ENCODE data around the gene NAXE. TPM values are rescaled to one million over a fixed set of nuclear protein-coding genes. Genes with fewer than 3 reads are reported as not detected.
A peak's percentile ranks its signal among the peaks of the same experiment; 100 is the strongest.
"Not testable (repeated sequence)": the region's sequence is repeated elsewhere in the genome, so short reads cannot be mapped to it uniquely, and the experiment has no call there.

NAXE gene
- polyA plus RNA-seq, 1 donor from 2014 or later = 121 TPM

GRCh38 chr1:156581661-156582387 is 9.8 kb upstream of the NAXE start:
- Mint-ChIP-seq H3K9me3 (no peaks in the 10 kb centered on the region), H3K4me3 (peak overlapping the region; percentile 35 to 88 (median 74)), H3K4me1 (peaks cover 8 to 18% (median 16%) of the 10 kb centered on the region in 3 donors), H3K27me3 (no peaks in the 10 kb centered on the region), H3K27ac (peak overlapping the region in 2 of 3 donors; percentile 85 to 87), H3K36me3 (no peaks in the 10 kb centered on the region)

- no peaks in the 10 kb centered on the region for H3K9me3 Mint-ChIP-seq
- peaks cover 8 to 18% (median 16%) of the 10 kb centered on the region in 3 donors for H3K4me1 Mint-ChIP-seq
- H3K36me3 Mint-ChIP-seq = no peaks in the 10 kb centered on the region
- peak overlapping the region in 2 of 3 donors; percentile 85 to 87 for H3K27ac Mint-ChIP-seq
- H3K27me3 Mint-ChIP-seq = no peaks in the 10 kb centered on the region
- H3K4me3 Mint-ChIP-seq = peak overlapping the region; percentile 2 to 88 (median 51)
Observed at GRCh38 chr1:156582388-156583017, 9.1 kb upstream of the NAXE start.

GRCh38 chr1:156583821-156584622 is 7.6 kb upstream of the NAXE start:
- Mint-ChIP-seq H3K4me3 (peak overlapping the region in 3 of 4 donors; percentile 36 to 75 (median 38)), H3K4me1 (peaks cover 8 to 18% (median 16%) of the 10 kb centered on the region in 3 donors), H3K27me3 (no peaks in the 10 kb centered on the region), H3K27ac (peak overlapping the region in 2 of 3 donors; percentile 50 to 57), H3K36me3 (no peaks in the 10 kb centered on the region), H3K9me3 (no peaks in the 10 kb centered on the region)

GRCh38 chr1:156584813-156585212 is 6.8 kb upstream of the NAXE start:
- Mint-ChIP-seq H3K36me3 (no peaks in the 10 kb centered on the region), H3K27ac (no peak overlapping the region), H3K27me3 (no peaks in the 10 kb centered on the region), H3K4me3 (no peak overlapping the region), H3K9me3 (no peaks in the 10 kb centered on the region), H3K4me1 (peaks cover 8 to 18% (median 16%) of the 10 kb centered on the region in 3 donors)

GRCh38 chr1:156586323-156586722 is 5.3 kb upstream of the NAXE start:
- no peaks in the 10 kb centered on the region for H3K27me3 Mint-ChIP-seq

GRCh38 chr1:156586892-156587477 is 4.6 kb upstream of the NAXE start:
- H3K9me3 Mint-ChIP-seq = no peaks in the 10 kb centered on the region
- H3K27ac Mint-ChIP-seq = no peak overlapping the region
- H3K4me3 Mint-ChIP-seq = no peak overlapping the region
- H3K27me3 Mint-ChIP-seq = no peaks in the 10 kb centered on the region
- H3K36me3 Mint-ChIP-seq = no peaks in the 10 kb centered on the region
- H3K4me1 Mint-ChIP-seq = peaks cover 13 to 19% (median 14%) of the 10 kb centered on the region in 3 donors

More at GRCh38 chr1:156586323-156586722, 5.3 kb upstream of the NAXE start:
- Mint-ChIP-seq H3K4me3 (no peak overlapping the region), H3K36me3 (no peaks in the 10 kb centered on the region), H3K9me3 (no peaks in the 10 kb centered on the region), H3K4me1 (peaks cover 14 to 21% (median 18%) of the 10 kb centered on the region in 3 donors), H3K27ac (no peak overlapping the region)

GRCh38 chr1:156587927-156588326 is 3.6 kb upstream of the NAXE start:
- H3K9me3 Mint-ChIP-seq, H3K36me3 Mint-ChIP-seq, H3K27me3 Mint-ChIP-seq, H3K27ac Mint-ChIP-seq, H3K4me3 Mint-ChIP-seq: not testable (repeated sequence)
- H3K4me1 Mint-ChIP-seq = peaks cover 14 to 18% (median 15%) of the 10 kb centered on the region in 3 donors

GRCh38 chr1:156589546-156589945 is 2.0 kb upstream of the NAXE start:
- Mint-ChIP-seq H3K9me3 (no peaks in the 10 kb centered on the region), H3K4me3 (no peak overlapping the region), H3K4me1 (peaks cover 10 to 15% (median 11%) of the 10 kb centered on the region in 3 donors), H3K27ac (no peak overlapping the region), H3K36me3 (no peaks in the 10 kb centered on the region), H3K27me3 (no peaks in the 10 kb centered on the region)

- Mint-ChIP-seq H3K27me3 (no peaks in the 10 kb centered on the region), H3K4me3 (peak overlapping the region in 3 of 4 donors; percentile 90 to 98 (median 93)), H3K9me3 (no peaks in the 10 kb centered on the region), H3K27ac (peak overlapping the region; percentile 87 to 99 (median 94)), H3K4me1 (peaks cover 10 to 15% (median 11%) of the 10 kb centered on the region in 3 donors), H3K36me3 (peaks cover 1% of the 10 kb centered on the region)
Observed at GRCh38 chr1:156590326-156591180, 1.0 kb upstream of the NAXE start.

- Mint-ChIP-seq H3K36me3 (peaks cover 1% of the 10 kb centered on the region), H3K4me3 (peak overlapping the region; percentile 90 to 98 (median 94)), H3K4me1 (peaks cover 11 to 15% (median 11%) of the 10 kb centered on the region in 3 donors), H3K9me3 (no peaks in the 10 kb centered on the region), H3K27me3 (no peaks in the 10 kb centered on the region), H3K27ac (peak overlapping the region; percentile 87 to 99 (median 94))
Observed at GRCh38 chr1:156591181-156591431, 470 bp upstream of the NAXE start.

GRCh38 chr1:156592158-156592909 is 758 bp downstream of the NAXE start:
- Mint-ChIP-seq H3K27ac (peak overlapping the region; percentile 78 to 99 (median 87)), H3K4me3 (peak overlapping the region; percentile 90 to 98 (median 94)), H3K36me3 (peaks cover 5% of the 10 kb centered on the region), H3K9me3 (no peaks in the 10 kb centered on the region), H3K4me1 (peaks cover 11 to 15% (median 13%) of the 10 kb centered on the region in 3 donors), H3K27me3 (no peaks in the 10 kb centered on the region)

- H3K36me3 Mint-ChIP-seq = peaks cover 5% of the 10 kb centered on the region
- H3K4me3 Mint-ChIP-seq = peak overlapping the region; percentile 14 to 98 (median 92)
- H3K27ac Mint-ChIP-seq = peak overlapping the region; percentile 3 to 87 (median 78)
- no peaks in the 10 kb centered on the region for H3K27me3 Mint-ChIP-seq
- peaks cover 11 to 15% (median 13%) of the 10 kb centered on the region in 3 donors for H3K4me1 Mint-ChIP-seq
- no peaks in the 10 kb centered on the region for H3K9me3 Mint-ChIP-seq
Observed at GRCh38 chr1:156592910-156593660, 1.5 kb downstream of the NAXE start.

GRCh38 chr1:156593661-156593989 is 2.0 kb downstream of the NAXE start:
- Mint-ChIP-seq H3K4me1 (peaks cover 11 to 15% (median 13%) of the 10 kb centered on the region in 3 donors), H3K9me3 (no peaks in the 10 kb centered on the region), H3K27me3 (no peaks in the 10 kb centered on the region), H3K4me3 (peak overlapping the region in 1 of 4 donors; percentile 71), H3K27ac (peak overlapping the region in 1 of 3 donors; percentile 29), H3K36me3 (peaks cover 5% of the 10 kb centered on the region)

Measured in IgD-negative memory B cell (primary cell).